ENCODE results near the gene GRK6.

DNA sequence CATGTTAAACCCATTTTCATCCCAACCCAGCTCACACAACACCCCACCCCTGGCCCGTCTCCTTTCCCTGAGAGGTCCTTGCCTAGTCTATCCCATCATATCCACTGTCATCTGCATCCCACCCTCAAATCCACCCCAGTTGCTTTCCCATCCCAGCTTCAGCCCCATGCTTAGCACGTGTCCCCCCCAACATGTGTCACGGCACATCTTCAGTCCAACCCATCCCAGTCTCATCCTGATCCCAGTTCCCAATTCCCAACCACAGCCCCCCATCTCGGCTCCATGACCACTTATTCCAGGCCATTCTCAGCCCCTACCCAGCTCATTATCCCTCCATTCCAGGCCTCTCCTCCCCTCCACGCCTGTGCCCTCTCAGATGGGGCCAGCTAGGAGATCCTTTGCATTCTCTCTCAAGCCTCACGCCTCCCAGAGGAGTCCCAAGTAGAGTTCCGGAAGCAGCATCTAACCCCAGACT lies 47.6 kb downstream of the GRK6 start:
- TF ChIP-seq TAF1 (IDR thresholded peaks at IDR 0.05; ENCODE audit: low read depth), result no peak
- no peak for TF ChIP-seq ZBTB7A (IDR thresholded peaks at IDR 0.05; ENCODE audit: low read depth)
- no peak for TF ChIP-seq YY1 (IDR thresholded peaks at IDR 0.05; ENCODE audit: low read depth)
- no peak for TF ChIP-seq CEBPB (IDR thresholded peaks at IDR 0.05)
- TF ChIP-seq, protein P1, sequence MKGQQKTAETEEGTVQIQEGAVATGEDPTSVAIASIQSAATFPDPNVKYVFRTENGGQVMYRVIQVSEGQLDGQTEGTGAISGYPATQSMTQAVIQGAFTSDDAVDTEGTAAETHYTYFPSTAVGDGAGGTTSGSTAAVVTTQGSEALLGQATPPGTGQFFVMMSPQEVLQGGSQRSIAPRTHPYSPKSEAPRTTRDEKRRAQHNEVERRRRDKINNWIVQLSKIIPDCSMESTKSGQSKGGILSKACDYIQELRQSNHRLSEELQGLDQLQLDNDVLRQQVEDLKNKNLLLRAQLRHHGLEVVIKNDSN (IDR thresholded peaks at IDR 0.05), result no peak
- TF ChIP-seq TCF12 (IDR thresholded peaks at IDR 0.05; ENCODE audit: low read depth), result no peak
- TF ChIP-seq EP300 (IDR thresholded peaks at IDR 0.05; ENCODE audit: borderline replicate concordance), result no peak
- TF ChIP-seq CREB1 (IDR thresholded peaks at IDR 0.05; ENCODE audit: low read depth), result no peak
- TF ChIP-seq RAD21 (IDR thresholded peaks at IDR 0.05; ENCODE audit: low read depth), result no peak
- TF ChIP-seq EGR1 (IDR thresholded peaks at IDR 0.05), result no peak
- TF ChIP-seq TEAD4 (IDR thresholded peaks at IDR 0.05), result no peak
- TF ChIP-seq MAX (IDR thresholded peaks at IDR 0.05), result 0 out of 2 replicates have a peak, but pooled peaks have one; percentile 5
- TF ChIP-seq, protein P2, sequence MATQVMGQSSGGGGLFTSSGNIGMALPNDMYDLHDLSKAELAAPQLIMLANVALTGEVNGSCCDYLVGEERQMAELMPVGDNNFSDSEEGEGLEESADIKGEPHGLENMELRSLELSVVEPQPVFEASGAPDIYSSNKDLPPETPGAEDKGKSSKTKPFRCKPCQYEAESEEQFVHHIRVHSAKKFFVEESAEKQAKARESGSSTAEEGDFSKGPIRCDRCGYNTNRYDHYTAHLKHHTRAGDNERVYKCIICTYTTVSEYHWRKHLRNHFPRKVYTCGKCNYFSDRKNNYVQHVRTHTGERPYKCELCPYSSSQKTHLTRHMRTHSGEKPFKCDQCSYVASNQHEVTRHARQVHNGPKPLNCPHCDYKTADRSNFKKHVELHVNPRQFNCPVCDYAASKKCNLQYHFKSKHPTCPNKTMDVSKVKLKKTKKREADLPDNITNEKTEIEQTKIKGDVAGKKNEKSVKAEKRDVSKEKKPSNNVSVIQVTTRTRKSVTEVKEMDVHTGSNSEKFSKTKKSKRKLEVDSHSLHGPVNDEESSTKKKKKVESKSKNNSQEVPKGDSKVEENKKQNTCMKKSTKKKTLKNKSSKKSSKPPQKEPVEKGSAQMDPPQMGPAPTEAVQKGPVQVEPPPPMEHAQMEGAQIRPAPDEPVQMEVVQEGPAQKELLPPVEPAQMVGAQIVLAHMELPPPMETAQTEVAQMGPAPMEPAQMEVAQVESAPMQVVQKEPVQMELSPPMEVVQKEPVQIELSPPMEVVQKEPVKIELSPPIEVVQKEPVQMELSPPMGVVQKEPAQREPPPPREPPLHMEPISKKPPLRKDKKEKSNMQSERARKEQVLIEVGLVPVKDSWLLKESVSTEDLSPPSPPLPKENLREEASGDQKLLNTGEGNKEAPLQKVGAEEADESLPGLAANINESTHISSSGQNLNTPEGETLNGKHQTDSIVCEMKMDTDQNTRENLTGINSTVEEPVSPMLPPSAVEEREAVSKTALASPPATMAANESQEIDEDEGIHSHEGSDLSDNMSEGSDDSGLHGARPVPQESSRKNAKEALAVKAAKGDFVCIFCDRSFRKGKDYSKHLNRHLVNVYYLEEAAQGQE (IDR thresholded peaks at IDR 0.05; ENCODE audit: low read depth), result no peak

Measured in Ishikawa (cell line).